ENCODE measurements around the gene SIAH2.

DNA sequence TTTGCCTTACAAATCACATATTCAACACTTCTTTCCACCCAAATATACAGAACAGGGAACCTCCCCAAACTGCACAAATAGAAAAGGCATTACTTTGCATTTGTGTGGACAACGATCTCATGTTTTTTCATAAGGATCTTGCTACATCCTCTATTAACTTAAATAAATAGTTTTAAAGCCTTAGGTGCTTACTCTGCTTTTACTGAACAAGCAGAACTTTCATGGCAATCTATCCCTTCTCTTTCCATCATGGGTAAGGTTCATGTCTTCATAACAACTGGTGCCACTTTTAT lies 18.1 kb downstream of the SIAH2 start:
- TF ChIP-seq, protein P1, sequence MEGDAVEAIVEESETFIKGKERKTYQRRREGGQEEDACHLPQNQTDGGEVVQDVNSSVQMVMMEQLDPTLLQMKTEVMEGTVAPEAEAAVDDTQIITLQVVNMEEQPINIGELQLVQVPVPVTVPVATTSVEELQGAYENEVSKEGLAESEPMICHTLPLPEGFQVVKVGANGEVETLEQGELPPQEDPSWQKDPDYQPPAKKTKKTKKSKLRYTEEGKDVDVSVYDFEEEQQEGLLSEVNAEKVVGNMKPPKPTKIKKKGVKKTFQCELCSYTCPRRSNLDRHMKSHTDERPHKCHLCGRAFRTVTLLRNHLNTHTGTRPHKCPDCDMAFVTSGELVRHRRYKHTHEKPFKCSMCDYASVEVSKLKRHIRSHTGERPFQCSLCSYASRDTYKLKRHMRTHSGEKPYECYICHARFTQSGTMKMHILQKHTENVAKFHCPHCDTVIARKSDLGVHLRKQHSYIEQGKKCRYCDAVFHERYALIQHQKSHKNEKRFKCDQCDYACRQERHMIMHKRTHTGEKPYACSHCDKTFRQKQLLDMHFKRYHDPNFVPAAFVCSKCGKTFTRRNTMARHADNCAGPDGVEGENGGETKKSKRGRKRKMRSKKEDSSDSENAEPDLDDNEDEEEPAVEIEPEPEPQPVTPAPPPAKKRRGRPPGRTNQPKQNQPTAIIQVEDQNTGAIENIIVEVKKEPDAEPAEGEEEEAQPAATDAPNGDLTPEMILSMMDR (conservative IDR thresholded peaks at IDR 0.05; ENCODE audit: low read depth in 2 of 2), result no peak
- TF ChIP-seq, protein P2, sequence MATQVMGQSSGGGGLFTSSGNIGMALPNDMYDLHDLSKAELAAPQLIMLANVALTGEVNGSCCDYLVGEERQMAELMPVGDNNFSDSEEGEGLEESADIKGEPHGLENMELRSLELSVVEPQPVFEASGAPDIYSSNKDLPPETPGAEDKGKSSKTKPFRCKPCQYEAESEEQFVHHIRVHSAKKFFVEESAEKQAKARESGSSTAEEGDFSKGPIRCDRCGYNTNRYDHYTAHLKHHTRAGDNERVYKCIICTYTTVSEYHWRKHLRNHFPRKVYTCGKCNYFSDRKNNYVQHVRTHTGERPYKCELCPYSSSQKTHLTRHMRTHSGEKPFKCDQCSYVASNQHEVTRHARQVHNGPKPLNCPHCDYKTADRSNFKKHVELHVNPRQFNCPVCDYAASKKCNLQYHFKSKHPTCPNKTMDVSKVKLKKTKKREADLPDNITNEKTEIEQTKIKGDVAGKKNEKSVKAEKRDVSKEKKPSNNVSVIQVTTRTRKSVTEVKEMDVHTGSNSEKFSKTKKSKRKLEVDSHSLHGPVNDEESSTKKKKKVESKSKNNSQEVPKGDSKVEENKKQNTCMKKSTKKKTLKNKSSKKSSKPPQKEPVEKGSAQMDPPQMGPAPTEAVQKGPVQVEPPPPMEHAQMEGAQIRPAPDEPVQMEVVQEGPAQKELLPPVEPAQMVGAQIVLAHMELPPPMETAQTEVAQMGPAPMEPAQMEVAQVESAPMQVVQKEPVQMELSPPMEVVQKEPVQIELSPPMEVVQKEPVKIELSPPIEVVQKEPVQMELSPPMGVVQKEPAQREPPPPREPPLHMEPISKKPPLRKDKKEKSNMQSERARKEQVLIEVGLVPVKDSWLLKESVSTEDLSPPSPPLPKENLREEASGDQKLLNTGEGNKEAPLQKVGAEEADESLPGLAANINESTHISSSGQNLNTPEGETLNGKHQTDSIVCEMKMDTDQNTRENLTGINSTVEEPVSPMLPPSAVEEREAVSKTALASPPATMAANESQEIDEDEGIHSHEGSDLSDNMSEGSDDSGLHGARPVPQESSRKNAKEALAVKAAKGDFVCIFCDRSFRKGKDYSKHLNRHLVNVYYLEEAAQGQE (IDR thresholded peaks at IDR 0.05; ENCODE audit: unreplicated experiment), result no peak
- TF ChIP-seq EZH2 (IDR thresholded peaks at IDR 0.05; ENCODE audit: low read depth, unreplicated experiment), result no peak
- no peak for TF ChIP-seq EZH2phosphoT487 (IDR thresholded peaks at IDR 0.05; ENCODE audit: unreplicated experiment)
- TF ChIP-seq POLR2AphosphoS5 (IDR thresholded peaks at IDR 0.05; ENCODE audit: low read depth), result no peak
- no peak for TF ChIP-seq ZNF331 (CRISPR knock-in tag; IDR thresholded peaks at IDR 0.05; ENCODE audit: low read depth)
- TF ChIP-seq CREB1 (CRISPR knock-in tag; IDR thresholded peaks at IDR 0.05; ENCODE audit: low read depth), result no peak
- TF ChIP-seq STAT1 (IDR thresholded peaks at IDR 0.05; ENCODE audit: unreplicated experiment), result no peak
- no peak for TF ChIP-seq JUNB (IDR thresholded peaks at IDR 0.05; ENCODE audit: unreplicated experiment)
- TF ChIP-seq, protein P3, sequence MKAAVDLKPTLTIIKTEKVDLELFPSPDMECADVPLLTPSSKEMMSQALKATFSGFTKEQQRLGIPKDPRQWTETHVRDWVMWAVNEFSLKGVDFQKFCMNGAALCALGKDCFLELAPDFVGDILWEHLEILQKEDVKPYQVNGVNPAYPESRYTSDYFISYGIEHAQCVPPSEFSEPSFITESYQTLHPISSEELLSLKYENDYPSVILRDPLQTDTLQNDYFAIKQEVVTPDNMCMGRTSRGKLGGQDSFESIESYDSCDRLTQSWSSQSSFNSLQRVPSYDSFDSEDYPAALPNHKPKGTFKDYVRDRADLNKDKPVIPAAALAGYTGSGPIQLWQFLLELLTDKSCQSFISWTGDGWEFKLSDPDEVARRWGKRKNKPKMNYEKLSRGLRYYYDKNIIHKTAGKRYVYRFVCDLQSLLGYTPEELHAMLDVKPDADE (IDR thresholded peaks at IDR 0.05), result no peak
- no peak for TF ChIP-seq NANOG (IDR thresholded peaks at IDR 0.05; ENCODE audit: borderline replicate concordance)
